Liver (tissue), 3 donors: Measurements from ENCODE around the gene PERCC1.

Source experiments
- MAX ChIP-seq: IDR thresholded peaks from 2 replicates; pipeline ENCODE4 v1.6.1; 2016; ENCODE audit warnings: antibody characterized with exemption
- SP1 ChIP-seq: IDR thresholded peaks from 2 replicates; pipeline ENCODE4 v1.6.1; 2018; ENCODE audit warnings: antibody characterized with exemption, mild to moderate bottlenecking
- YY1 ChIP-seq: IDR thresholded peaks from 2 replicates; pipeline ENCODE4 v1.6.1; 2016; ENCODE audit warnings: antibody characterized with exemption, mild to moderate bottlenecking
- TF ChIP-seq, protein P1 (sequence below): fragments of 150-350 bp; IDR thresholded peaks from 2 replicates; pipeline ENCODE4 v1.5.1; 2017; ENCODE audit warnings: improper control_type of control experiment, low read depth, low read length; ENCODE audit not compliant: missing input control
- donor health status: healthy.
- donor health status: healthy.

DNA sequence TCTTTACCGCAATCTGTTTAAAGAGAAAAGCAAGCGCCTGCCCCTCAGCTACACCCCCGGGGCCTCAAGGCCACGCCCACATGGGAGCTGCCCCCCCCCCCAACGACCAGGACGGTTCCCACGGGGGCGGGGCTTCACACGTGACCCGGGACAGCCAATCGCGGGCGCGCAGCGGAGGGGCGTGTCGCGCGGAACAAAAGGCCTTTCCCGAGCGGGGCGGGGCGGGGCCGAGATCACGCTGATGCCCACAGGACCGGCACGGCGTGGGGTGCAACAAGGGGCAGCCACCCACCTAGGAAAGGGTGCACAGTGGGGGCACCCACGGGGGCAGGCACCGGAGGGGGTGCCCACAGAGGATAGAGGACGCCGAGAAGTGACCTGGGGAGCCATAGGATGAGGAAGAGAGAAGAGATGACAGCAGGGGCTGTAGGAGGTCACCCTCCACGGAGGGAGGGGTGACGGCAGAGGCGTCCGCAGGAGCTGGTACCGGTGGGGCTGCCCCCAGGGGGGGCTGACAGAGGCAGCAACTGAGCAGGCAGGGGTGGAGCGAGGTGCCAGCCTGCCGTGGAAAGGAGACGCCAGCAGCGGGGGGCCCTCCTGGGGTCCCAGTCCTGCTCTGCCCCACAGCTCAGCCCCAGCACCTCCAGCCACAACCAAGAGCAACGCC, 22.6 kb upstream of the PERCC1 start:
- TF ChIP-seq, protein P1, sequence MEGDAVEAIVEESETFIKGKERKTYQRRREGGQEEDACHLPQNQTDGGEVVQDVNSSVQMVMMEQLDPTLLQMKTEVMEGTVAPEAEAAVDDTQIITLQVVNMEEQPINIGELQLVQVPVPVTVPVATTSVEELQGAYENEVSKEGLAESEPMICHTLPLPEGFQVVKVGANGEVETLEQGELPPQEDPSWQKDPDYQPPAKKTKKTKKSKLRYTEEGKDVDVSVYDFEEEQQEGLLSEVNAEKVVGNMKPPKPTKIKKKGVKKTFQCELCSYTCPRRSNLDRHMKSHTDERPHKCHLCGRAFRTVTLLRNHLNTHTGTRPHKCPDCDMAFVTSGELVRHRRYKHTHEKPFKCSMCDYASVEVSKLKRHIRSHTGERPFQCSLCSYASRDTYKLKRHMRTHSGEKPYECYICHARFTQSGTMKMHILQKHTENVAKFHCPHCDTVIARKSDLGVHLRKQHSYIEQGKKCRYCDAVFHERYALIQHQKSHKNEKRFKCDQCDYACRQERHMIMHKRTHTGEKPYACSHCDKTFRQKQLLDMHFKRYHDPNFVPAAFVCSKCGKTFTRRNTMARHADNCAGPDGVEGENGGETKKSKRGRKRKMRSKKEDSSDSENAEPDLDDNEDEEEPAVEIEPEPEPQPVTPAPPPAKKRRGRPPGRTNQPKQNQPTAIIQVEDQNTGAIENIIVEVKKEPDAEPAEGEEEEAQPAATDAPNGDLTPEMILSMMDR = no peak
- no peak for TF ChIP-seq YY1
- no peak for TF ChIP-seq MAX
- TF ChIP-seq SP1 = peak; percentile 57
